Measurements from ENCODE around the gene CLSTN1. TPM values are rescaled to one million over a fixed set of nuclear protein-coding genes. Genes with fewer than 3 reads are reported as not detected.

Gene CLSTN1
- total RNA-seq, 1 donor: 140 TPM

- peaks cover 10% of the 10 kb centered on the region for H3K36me3 ChIP-seq (ENCODE audit: insufficient read depth, low read length)
- no peaks in the 10 kb centered on the region for H3K27me3 ChIP-seq (ENCODE audit: insufficient read depth, low read length)
- peaks cover 10% of the 10 kb centered on the region for H3K79me2 ChIP-seq (ENCODE audit: insufficient read depth, low read length)
- no peak overlapping the region for H2AFZ ChIP-seq (ENCODE audit: low read length)
- TF ChIP-seq, protein P1, sequence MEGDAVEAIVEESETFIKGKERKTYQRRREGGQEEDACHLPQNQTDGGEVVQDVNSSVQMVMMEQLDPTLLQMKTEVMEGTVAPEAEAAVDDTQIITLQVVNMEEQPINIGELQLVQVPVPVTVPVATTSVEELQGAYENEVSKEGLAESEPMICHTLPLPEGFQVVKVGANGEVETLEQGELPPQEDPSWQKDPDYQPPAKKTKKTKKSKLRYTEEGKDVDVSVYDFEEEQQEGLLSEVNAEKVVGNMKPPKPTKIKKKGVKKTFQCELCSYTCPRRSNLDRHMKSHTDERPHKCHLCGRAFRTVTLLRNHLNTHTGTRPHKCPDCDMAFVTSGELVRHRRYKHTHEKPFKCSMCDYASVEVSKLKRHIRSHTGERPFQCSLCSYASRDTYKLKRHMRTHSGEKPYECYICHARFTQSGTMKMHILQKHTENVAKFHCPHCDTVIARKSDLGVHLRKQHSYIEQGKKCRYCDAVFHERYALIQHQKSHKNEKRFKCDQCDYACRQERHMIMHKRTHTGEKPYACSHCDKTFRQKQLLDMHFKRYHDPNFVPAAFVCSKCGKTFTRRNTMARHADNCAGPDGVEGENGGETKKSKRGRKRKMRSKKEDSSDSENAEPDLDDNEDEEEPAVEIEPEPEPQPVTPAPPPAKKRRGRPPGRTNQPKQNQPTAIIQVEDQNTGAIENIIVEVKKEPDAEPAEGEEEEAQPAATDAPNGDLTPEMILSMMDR (IDR thresholded peaks at IDR 0.05; ENCODE audit: extremely low read depth, low read depth, low read length): no peak
- DNase-seq (ENCODE audit: insufficient read length, low spot score, missing footprints): no peak
- H3K9me3 ChIP-seq (ENCODE audit: low read depth, low read length): no peaks in the 10 kb centered on the region
- no peak overlapping the region for H3K27ac ChIP-seq (ENCODE audit: low read depth, low read length)
- no peak overlapping the region for H3K4me2 ChIP-seq (ENCODE audit: insufficient read depth, low read length)
- H3K4me1 ChIP-seq (ENCODE audit: insufficient read depth, low read length): peaks cover 13% of the 10 kb centered on the region
- H4K20me1 ChIP-seq (ENCODE audit: insufficient read depth, low read length): peaks cover 5% of the 10 kb centered on the region
- H3K4me3 ChIP-seq (ENCODE audit: insufficient read depth, low read length): no peak overlapping the region
Measured at GRCh38 chr1:9768983-9769382, 54.8 kb downstream of the CLSTN1 start.

DNA sequence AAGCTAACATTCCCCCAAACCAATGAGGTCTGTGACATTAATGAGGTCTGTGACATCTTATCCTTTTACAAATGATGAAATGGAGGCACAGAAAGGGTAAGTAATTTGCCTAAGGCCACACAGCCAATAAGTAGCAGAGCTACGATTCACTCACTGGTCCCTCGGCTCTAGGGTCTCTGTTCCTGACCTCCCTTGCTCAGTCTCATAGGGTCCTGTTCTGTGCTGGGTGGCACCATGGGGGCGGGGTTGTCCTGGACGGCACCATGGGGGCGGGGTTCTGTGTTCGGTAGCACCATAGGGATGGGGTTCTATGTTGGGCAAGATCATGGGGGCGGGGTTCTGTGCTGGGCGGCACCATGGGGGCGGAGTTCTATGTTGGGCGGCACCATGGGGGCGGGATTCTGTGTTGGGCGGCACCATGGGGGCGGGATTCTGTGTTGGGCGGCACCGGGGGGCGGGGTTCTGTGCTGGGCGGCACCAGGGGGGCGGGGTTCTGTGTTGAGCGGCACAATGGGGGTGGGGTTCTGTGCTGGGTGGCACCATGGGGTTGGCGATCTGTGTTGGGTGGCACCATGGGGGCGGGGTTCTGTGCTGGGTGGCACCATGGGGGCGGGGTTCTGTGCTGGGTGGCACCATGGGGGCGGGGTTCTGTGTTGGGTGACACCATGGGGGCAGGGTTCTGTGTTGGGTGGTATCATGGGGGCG lies 55.6 kb downstream of the CLSTN1 start:
- TF ChIP-seq, protein P1 (IDR thresholded peaks at IDR 0.05; ENCODE audit: extremely low read depth, low read depth, low read length): no peak
- Histone ChIP-seq H3K4me3 (ENCODE audit: insufficient read depth, low read length) (no peak overlapping the region), H3K4me1 (ENCODE audit: insufficient read depth, low read length) (peaks cover 13% of the 10 kb centered on the region), H3K27me3 (ENCODE audit: insufficient read depth, low read length) (no peaks in the 10 kb centered on the region), H4K20me1 (ENCODE audit: insufficient read depth, low read length) (peaks cover 11% of the 10 kb centered on the region), H2AFZ (ENCODE audit: low read length) (no peak overlapping the region), H3K4me2 (ENCODE audit: insufficient read depth, low read length) (no peak overlapping the region), H3K36me3 (ENCODE audit: insufficient read depth, low read length) (peaks cover 13% of the 10 kb centered on the region), H3K79me2 (ENCODE audit: insufficient read depth, low read length) (peaks cover 19% of the 10 kb centered on the region), H3K27ac (ENCODE audit: low read depth, low read length) (peak overlapping the region; percentile 88), H3K9me3 (ENCODE audit: low read depth, low read length) (no peaks in the 10 kb centered on the region)
- no peak for DNase-seq (ENCODE audit: insufficient read length, low spot score, missing footprints)

- H3K27me3 ChIP-seq (ENCODE audit: insufficient read depth, low read length): no peaks in the 10 kb centered on the region
- H3K4me1 ChIP-seq (ENCODE audit: insufficient read depth, low read length): peaks cover 13% of the 10 kb centered on the region
- peak; percentile 98 for DNase-seq (ENCODE audit: insufficient read length, low spot score, missing footprints)
- TF ChIP-seq, protein P1 (IDR thresholded peaks at IDR 0.05; ENCODE audit: extremely low read depth, low read depth, low read length): no peak
- H3K9me3 ChIP-seq (ENCODE audit: low read depth, low read length): no peaks in the 10 kb centered on the region
- H3K79me2 ChIP-seq (ENCODE audit: insufficient read depth, low read length): peaks cover 23% of the 10 kb centered on the region
- H2AFZ ChIP-seq (ENCODE audit: low read length): no peak overlapping the region
- H3K4me2 ChIP-seq (ENCODE audit: insufficient read depth, low read length): no peak overlapping the region
- H3K27ac ChIP-seq (ENCODE audit: low read depth, low read length): peak overlapping the region; percentile 88
- peaks cover 11% of the 10 kb centered on the region for H4K20me1 ChIP-seq (ENCODE audit: insufficient read depth, low read length)
- peaks cover 7% of the 10 kb centered on the region for H3K36me3 ChIP-seq (ENCODE audit: insufficient read depth, low read length)
- no peak overlapping the region for H3K4me3 ChIP-seq (ENCODE audit: insufficient read depth, low read length)
Measured at GRCh38 chr1:9766759-9767442, 56.9 kb downstream of the CLSTN1 start.

DNA sequence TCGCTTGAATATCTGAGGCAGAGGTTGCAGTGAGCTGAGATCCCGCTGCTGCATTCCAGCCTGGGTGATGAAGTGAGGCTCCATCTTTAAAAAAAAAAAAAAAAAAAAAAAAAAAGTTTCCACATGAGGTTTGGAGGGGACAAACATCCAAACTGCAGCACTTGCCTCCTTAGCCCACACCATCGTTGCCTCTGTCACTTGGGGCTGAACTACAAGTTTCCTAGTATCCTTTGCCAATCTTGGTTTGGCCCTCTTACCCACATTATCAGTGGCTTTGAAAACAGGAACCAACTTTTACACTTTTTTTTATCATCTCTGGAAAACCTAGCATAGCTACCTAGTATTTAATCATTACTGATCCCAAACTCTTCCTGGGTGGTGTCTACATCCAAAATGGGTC lies 59.2 kb downstream of the CLSTN1 start:
- peaks cover 13% of the 10 kb centered on the region for H3K4me1 ChIP-seq (ENCODE audit: insufficient read depth, low read length)
- H3K4me3 ChIP-seq (ENCODE audit: insufficient read depth, low read length): no peak overlapping the region
- no peak overlapping the region for H3K4me2 ChIP-seq (ENCODE audit: insufficient read depth, low read length)
- H3K9me3 ChIP-seq (ENCODE audit: low read depth, low read length): no peaks in the 10 kb centered on the region
- no peak overlapping the region for H3K27ac ChIP-seq (ENCODE audit: low read depth, low read length)
- TF ChIP-seq, protein P1 (IDR thresholded peaks at IDR 0.05; ENCODE audit: extremely low read depth, low read depth, low read length): no peak
- DNase-seq (ENCODE audit: insufficient read length, low spot score, missing footprints): no peak
- H4K20me1 ChIP-seq (ENCODE audit: insufficient read depth, low read length): peaks cover 14% of the 10 kb centered on the region
- H3K36me3 ChIP-seq (ENCODE audit: insufficient read depth, low read length): peaks cover 4% of the 10 kb centered on the region
- no peak overlapping the region for H2AFZ ChIP-seq (ENCODE audit: low read length)
- no peaks in the 10 kb centered on the region for H3K27me3 ChIP-seq (ENCODE audit: insufficient read depth, low read length)
- peaks cover 35% of the 10 kb centered on the region for H3K79me2 ChIP-seq (ENCODE audit: insufficient read depth, low read length)
